CD14-positive monocyte (primary cell): ENCODE measurements around the gene WWOX. TPM values are rescaled to one million over a fixed set of nuclear protein-coding genes. Genes with fewer than 3 reads are reported as not detected.

Experiments used
- DNase-seq, 3 donors: peaks; one replicate each; pipeline ENCODE4 v3.0.0-alpha.2; 2011 to 2022
- H2AFZ ChIP-seq: 2 replicates; pipeline ENCODE4 v1.6.0; 2012; ENCODE audit warnings: mild to moderate bottlenecking, low read depth, low read length, inconsistent platforms; ENCODE audit not compliant: insufficient read depth, poor library complexity, severe bottlenecking
- H3K27ac ChIP-seq, 2 donors: 1 replicate in 1 of 2; 2 replicates in 1 of 2; pipeline ENCODE4 v1.5.1; 2012 to 2013; ENCODE audit warnings: low read length in 2 of 2, control low read depth in 1 of 2, inconsistent platforms in 1 of 2, low read depth in 1 of 2, mild to moderate bottlenecking in 1 of 2
- H3K27me3 ChIP-seq, 2 donors: one replicate each; pipeline versions ENCODE4 v1.6.0 to v1.6.1; 2011 to 2013; ENCODE audit warnings: low read length in 2 of 2; ENCODE audit not compliant: control insufficient read depth in 2 of 2, insufficient read depth in 2 of 2
- H3K36me3 ChIP-seq, 2 donors: replicated peaks in 1 of 2; 1 replicate in 1 of 2; 2 replicates in 1 of 2; pipeline versions ENCODE4 v1.5.1 to v1.6.1; 2012 to 2013; ENCODE audit warnings: low read length in 2 of 2, control low read depth in 1 of 2, inconsistent platforms in 1 of 2, mild to moderate bottlenecking in 1 of 2; ENCODE audit not compliant: insufficient read depth in 2 of 2, control insufficient read depth in 1 of 2
- H3K4me1 ChIP-seq, 2 donors: 1 replicate in 1 of 2; 2 replicates in 1 of 2; pipeline versions ENCODE4 v1.5.1 to v1.6.1; 2012 to 2013; ENCODE audit warnings: low read length in 2 of 2, control low read depth in 1 of 2, inconsistent platforms in 1 of 2, mild to moderate bottlenecking in 1 of 2, moderate library complexity in 1 of 2; ENCODE audit not compliant: insufficient read depth in 2 of 2, control insufficient read depth in 1 of 2
- H3K4me2 ChIP-seq: replicated peaks from 2 replicates; pipeline ENCODE3; 2012; ENCODE audit warnings: low read length, moderate library complexity, mild to moderate bottlenecking; ENCODE audit not compliant: poor library complexity, severe bottlenecking; ENCODE audit errors: extremely low read depth
- H3K4me3 ChIP-seq, 3 experiments: fragments of 200-600 bp in 1 of 3; sonication (generic) in 1 of 3; replicated peaks in 1 of 3; 1 replicate in 2 of 3; 2 replicates in 1 of 3; pipeline ENCODE4 v1.5.1; 2011 to 2013; ENCODE audit warnings: low read length in 3 of 3, mild to moderate bottlenecking in 3 of 3, control low read depth in 2 of 3, low read depth in 2 of 3, inconsistent platforms in 1 of 3, moderate library complexity in 1 of 3
- H3K79me2 ChIP-seq: 2 replicates; pipeline ENCODE4 v1.6.0; 2012; ENCODE audit warnings: mild to moderate bottlenecking, control low read depth, inconsistent platforms, low read length, moderate library complexity; ENCODE audit not compliant: insufficient read depth
- H3K9ac ChIP-seq: 2 replicates; pipeline ENCODE4 v1.6.0; 2017; ENCODE audit warnings: low read length, mild to moderate bottlenecking; ENCODE audit not compliant: insufficient read depth, poor library complexity, severe bottlenecking
- H3K9me3 ChIP-seq, 2 donors: replicated peaks in 1 of 2; 1 replicate in 1 of 2; 2 replicates in 1 of 2; pipeline versions ENCODE4 v1.5.1 to v1.6.1; 2012 to 2013; ENCODE audit warnings: low read length in 2 of 2, control low read depth in 1 of 2; ENCODE audit not compliant: control insufficient read depth in 1 of 2, insufficient read depth in 1 of 2
- H4K20me1 ChIP-seq: 2 replicates; pipeline ENCODE4 v1.6.0; 2012; ENCODE audit warnings: mild to moderate bottlenecking, low read length, control low read depth, moderate library complexity; ENCODE audit not compliant: insufficient read depth
- H3K27ac Mint-ChIP-seq, 7 donors: one replicate each; pipeline ENCODE4 v1.8.0; 2020; ENCODE audit warnings: mild to moderate bottlenecking in 7 of 7, mixed read lengths in 7 of 7, moderate library complexity in 6 of 7, inconsistent platforms in 2 of 7
- H3K27me3 Mint-ChIP-seq, 3 donors: one replicate each; pipeline ENCODE4 v1.8.0; 2021 to 2022; ENCODE audit warnings: low read depth in 3 of 3, mild to moderate bottlenecking in 3 of 3, mixed read lengths in 3 of 3, moderate library complexity in 3 of 3, inconsistent platforms in 1 of 3
- H3K36me3 Mint-ChIP-seq, 2 donors: one replicate each; pipeline ENCODE4 v1.8.0; 2020; ENCODE audit warnings: mixed read lengths in 2 of 2, inconsistent platforms in 1 of 2, mild to moderate bottlenecking in 1 of 2
- H3K4me1 Mint-ChIP-seq: one replicate; pipeline ENCODE4 v1.8.0; 2020; ENCODE audit warnings: mild to moderate bottlenecking, mixed read lengths
- H3K4me3 Mint-ChIP-seq, 2 donors: one replicate each; pipeline ENCODE4 v1.8.0; 2020; ENCODE audit warnings: mild to moderate bottlenecking in 2 of 2, mixed read lengths in 2 of 2, moderate library complexity in 1 of 2
- H3K9me3 Mint-ChIP-seq, 7 donors: one replicate each; pipeline ENCODE4 v1.8.0; 2020 to 2022; ENCODE audit warnings: mixed read lengths in 7 of 7, mild to moderate bottlenecking in 6 of 7, moderate library complexity in 6 of 7, inconsistent platforms in 2 of 7
- WGBS: methylation state at CpG from one replicate; pipeline ENCODE4 v1.1.5; 2013; ENCODE audit warnings: missing lambda C conversion rate; ENCODE audit not compliant: insufficient coverage; 5-methylcytosine and 5-hydroxymethylcytosine counted together
- intact Hi-C, 2 donors: fragments of 100-400 bp; cut with micrococcal nuclease; formaldehyde crosslinking; loops; one replicate each; pipeline versions ENCODE4 v1.15.0 to v1.15.1; 2023
- polyA plus RNA-seq, 3 donors: library from polyadenylated mRNA; depleted of rRNA in 1 of 3; unstranded in 2 of 3; stranded (reverse) in 1 of 3; fragments of 300-500 nt in 2 of 3; fragments of >200 nt in 1 of 3; fragmentation: Illumina TruSeq in 2 of 3; gene quantifications; 1 replicate in 2 of 3; 2 replicates in 1 of 3; pipeline ENCODE4 v1.2.3, GENCODE V29; 2012 to 2021
- TF ChIP-seq, protein P1 (sequence below): fragments of 200-600 bp; IDR thresholded peaks from one replicate; pipeline ENCODE4 v1.8.0; 2022; ENCODE audit warnings: antibody characterized with exemption, mild to moderate bottlenecking

The WWOX gene
- polyA plus RNA-seq, 3 donors, result 4.0 to 7.0 (median 6.3) TPM

DNA sequence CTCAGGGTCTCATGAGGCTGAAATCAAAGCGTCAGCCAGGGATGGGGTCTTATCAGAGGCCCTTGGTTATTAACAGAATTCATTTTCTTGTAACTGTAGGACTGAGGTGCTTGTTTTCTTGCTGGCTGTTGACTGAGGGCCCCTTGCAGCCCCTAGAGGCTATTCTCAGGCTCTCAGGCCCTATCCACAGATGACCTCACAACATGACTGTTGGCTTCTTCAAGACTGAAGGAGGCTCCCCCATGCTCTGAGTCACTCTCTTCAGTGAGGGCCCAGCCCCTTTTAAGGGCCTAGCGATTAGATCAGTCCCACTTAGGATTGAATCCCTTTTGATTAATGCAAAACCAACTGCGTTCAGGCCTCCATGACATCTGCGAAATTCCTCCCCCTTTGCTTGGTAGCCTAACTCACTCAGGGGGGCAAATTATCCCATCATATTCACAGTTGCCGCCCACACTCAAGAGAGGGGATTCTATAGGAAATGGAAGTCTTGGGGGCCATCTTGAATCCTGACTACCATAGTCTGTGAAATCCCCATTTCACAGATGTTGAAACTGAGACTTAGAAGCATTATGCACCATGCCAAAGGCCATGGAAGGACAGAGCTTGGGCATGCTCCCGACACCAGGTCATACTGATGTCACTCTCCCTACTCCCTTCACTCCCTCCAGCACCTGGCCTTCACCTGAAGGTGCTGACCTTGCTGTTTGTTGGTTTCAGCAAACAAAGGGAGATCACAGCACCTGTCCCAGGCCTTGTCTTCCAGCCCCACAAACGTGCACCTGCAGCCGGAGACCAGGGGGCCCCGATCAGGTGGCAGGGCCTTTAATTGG lies 908.8 kb downstream of the WWOX start:
- no peaks in the 10 kb centered on the region for H3K27me3 ChIP-seq
- Mint-ChIP-seq H3K4me1 (peaks cover 11% of the 10 kb centered on the region), H3K27me3 (peaks cover 2 to 7% (median 2%) of the 10 kb centered on the region in 3 donors), H3K4me3 (no peak overlapping the region), H3K36me3 (no peaks in the 10 kb centered on the region), H3K9me3 (peaks cover 3 to 9% (median 6%) of the 10 kb centered on the region in 7 donors), H3K27ac (peak overlapping the region in 1 of 7 donors; percentile 25)
- no peak overlapping the region for H3K27ac ChIP-seq
- TF ChIP-seq, protein P1, sequence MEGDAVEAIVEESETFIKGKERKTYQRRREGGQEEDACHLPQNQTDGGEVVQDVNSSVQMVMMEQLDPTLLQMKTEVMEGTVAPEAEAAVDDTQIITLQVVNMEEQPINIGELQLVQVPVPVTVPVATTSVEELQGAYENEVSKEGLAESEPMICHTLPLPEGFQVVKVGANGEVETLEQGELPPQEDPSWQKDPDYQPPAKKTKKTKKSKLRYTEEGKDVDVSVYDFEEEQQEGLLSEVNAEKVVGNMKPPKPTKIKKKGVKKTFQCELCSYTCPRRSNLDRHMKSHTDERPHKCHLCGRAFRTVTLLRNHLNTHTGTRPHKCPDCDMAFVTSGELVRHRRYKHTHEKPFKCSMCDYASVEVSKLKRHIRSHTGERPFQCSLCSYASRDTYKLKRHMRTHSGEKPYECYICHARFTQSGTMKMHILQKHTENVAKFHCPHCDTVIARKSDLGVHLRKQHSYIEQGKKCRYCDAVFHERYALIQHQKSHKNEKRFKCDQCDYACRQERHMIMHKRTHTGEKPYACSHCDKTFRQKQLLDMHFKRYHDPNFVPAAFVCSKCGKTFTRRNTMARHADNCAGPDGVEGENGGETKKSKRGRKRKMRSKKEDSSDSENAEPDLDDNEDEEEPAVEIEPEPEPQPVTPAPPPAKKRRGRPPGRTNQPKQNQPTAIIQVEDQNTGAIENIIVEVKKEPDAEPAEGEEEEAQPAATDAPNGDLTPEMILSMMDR, result no peak
- no peak overlapping the region for H3K4me3 ChIP-seq
- DNase-seq, result peak in 1 of 3 donors; percentile 34
- no peaks in the 10 kb centered on the region for H3K79me2 ChIP-seq
- no peaks in the 10 kb centered on the region for H3K9me3 ChIP-seq
- no peaks in the 10 kb centered on the region for H4K20me1 ChIP-seq
- WGBS, result 98% methylated on average over 7 of the region's 9 CpGs
- no peak overlapping the region for H3K4me2 ChIP-seq
- no peaks in the 10 kb centered on the region for H3K36me3 ChIP-seq
- no peaks in the 10 kb centered on the region for H3K4me1 ChIP-seq
- H2AFZ ChIP-seq, result no peak overlapping the region
- no peak overlapping the region for H3K9ac ChIP-seq
- intact Hi-C loops, result no loop called here

- Histone ChIP-seq H3K9ac (no peak overlapping the region), H3K79me2 (no peaks in the 10 kb centered on the region), H4K20me1 (no peaks in the 10 kb centered on the region), H3K4me3 (no peak overlapping the region), H3K4me1 (no peaks in the 10 kb centered on the region), H2AFZ (no peak overlapping the region), H3K4me2 (no peak overlapping the region), H3K27me3 (no peaks in the 10 kb centered on the region), H3K36me3 (no peaks in the 10 kb centered on the region), H3K27ac (no peak overlapping the region), H3K9me3 (no peaks in the 10 kb centered on the region)
- H3K36me3 Mint-ChIP-seq, result no peaks in the 10 kb centered on the region
- WGBS, result 70% methylated on average over 3 of the region's 7 CpGs
- TF ChIP-seq, protein P1, result no peak
- no peak for DNase-seq
- no peak overlapping the region for H3K27ac Mint-ChIP-seq
- intact Hi-C loops, result no loop called here
- H3K4me3 Mint-ChIP-seq, result no peak overlapping the region
- peaks cover 11% of the 10 kb centered on the region for H3K4me1 Mint-ChIP-seq
- peaks cover 2 to 10% (median 2%) of the 10 kb centered on the region in 3 donors for H3K27me3 Mint-ChIP-seq
- H3K9me3 Mint-ChIP-seq, result peaks cover 3 to 9% (median 6%) of the 10 kb centered on the region in 7 donors
These were observed 909.4 kb downstream of the WWOX start for GRCh38 chr16:79008869-79009179.
